ENCODE data around the gene NLRP6. TPM values are rescaled to one million over a fixed set of nuclear protein-coding genes. Genes with fewer than 3 reads are reported as not detected.
"Not testable (repeated sequence)": the region's sequence is repeated elsewhere in the genome, so short reads cannot be mapped to it uniquely, and the experiment has no call there.

NLRP6 gene
- total and polyA plus RNA-seq, 7 experiments from 2014 or later, result 5.4 to 24.7 (median 13.8) TPM

GRCh38 chr11:324156-324555, 45.9 kb downstream of the NLRP6 start:
- Histone ChIP-seq H3K27me3 (ENCODE audit: control insufficient read depth in 2 of 2, insufficient read depth in 2 of 2, low read length in 2 of 2) (no peaks in the 10 kb centered on the region), H3K4me3 (ENCODE audit: low read length) (no peak overlapping the region), H3K36me3 (ENCODE audit: control insufficient read depth in 2 of 3, insufficient read depth in 3 of 3, low read length in 3 of 3) (no peaks in the 10 kb centered on the region), H3K9me3 (ENCODE audit: control insufficient read depth in 2 of 3, low read length in 3 of 3) (no peaks in the 10 kb centered on the region), H3K27ac (ENCODE audit: low read depth, low read length) (peak overlapping the region; percentile 44), H3K4me1 (ENCODE audit: control insufficient read depth in 2 of 2, insufficient read depth in 2 of 2, low read length in 2 of 2) (peaks cover 20 to 40% of the 10 kb centered on the region in 2 donors)
- Mint-ChIP-seq H3K27ac (peak overlapping the region; percentile 65 to 94 (median 80)), H3K36me3 (peaks cover 0 to 10% (median 0%) of the 10 kb centered on the region in 5 donors), H3K9me3 (no peaks in the 10 kb centered on the region), H3K4me3 (peak overlapping the region in 7 of 10 donors; percentile 9 to 64 (median 49)), H3K4me1 (peaks cover 34 to 68% (median 58%) of the 10 kb centered on the region in 7 donors), H3K27me3 (no peaks in the 10 kb centered on the region)
- CTCF ChIA-PET, result interaction anchor here (0.7 to 1.3 kb wide), 5 partner anchors 12 to 73 kb away, joined by 3 read pairs; no protein-coding TSS in a partner anchor
- POLR2A ChIA-PET, result interaction anchor here (0.7 to 4.6 kb wide), 9 partner anchors 7 to 125 kb away, joined by 3 to 41 read pairs (median 4); no protein-coding TSS in a partner anchor
- ATAC-seq, result no peak
- no peak for DNase-seq
- intact Hi-C loops (cut with micrococcal nuclease), result no loop called here

GRCh38 chr11:324593-325517, 46.6 kb downstream of the NLRP6 start:
- CTCF ChIA-PET, result interaction anchor here (0.7 to 1.3 kb wide), 5 partner anchors 12 to 74 kb away, joined by 3 read pairs; no protein-coding TSS in a partner anchor
- H3K9me3 ChIP-seq (ENCODE audit: control insufficient read depth in 2 of 3, low read length in 3 of 3); H3K9me3 Mint-ChIP-seq; intact Hi-C loops (cut with micrococcal nuclease); H3K4me3 ChIP-seq (ENCODE audit: low read length); H3K36me3 Mint-ChIP-seq; H3K36me3 ChIP-seq (ENCODE audit: control insufficient read depth in 2 of 3, insufficient read depth in 3 of 3, low read length in 3 of 3); H3K27ac ChIP-seq (ENCODE audit: low read depth, low read length); H3K27me3 ChIP-seq (ENCODE audit: control insufficient read depth in 2 of 2, insufficient read depth in 2 of 2, low read length in 2 of 2); ATAC-seq; H3K27me3 Mint-ChIP-seq; DNase-seq: not testable (repeated sequence)
- Mint-ChIP-seq H3K27ac (peak overlapping the region; percentile 65 to 96 (median 80)), H3K4me1 (peaks cover 40 to 70% (median 60%) of the 10 kb centered on the region in 7 donors), H3K4me3 (peak overlapping the region; percentile 9 to 62 (median 49))
- POLR2A ChIA-PET, result interaction anchor here (0.7 to 4.6 kb wide), 10 partner anchors 8 to 125 kb away, joined by 3 to 41 read pairs (median 4); partner anchors contain the start of gene PTDSS2
- peaks cover 20 to 46% of the 10 kb centered on the region in 2 donors for H3K4me1 ChIP-seq (ENCODE audit: control insufficient read depth in 2 of 2, insufficient read depth in 2 of 2, low read length in 2 of 2)

- Histone ChIP-seq H3K27ac (ENCODE audit: low read depth, low read length) (peak overlapping the region; percentile 88), H3K4me1 (ENCODE audit: control insufficient read depth in 2 of 2, insufficient read depth in 2 of 2, low read length in 2 of 2) (peaks cover 30 to 57% of the 10 kb centered on the region in 2 donors), H3K4me3 (ENCODE audit: low read length) (peak overlapping the region; percentile 50), H3K27me3 (ENCODE audit: control insufficient read depth in 2 of 2, insufficient read depth in 2 of 2, low read length in 2 of 2) (no peaks in the 10 kb centered on the region), H3K9me3 (ENCODE audit: control insufficient read depth in 2 of 3, low read length in 3 of 3) (no peaks in the 10 kb centered on the region), H3K36me3 (ENCODE audit: control insufficient read depth in 2 of 3, insufficient read depth in 3 of 3, low read length in 3 of 3) (no peaks in the 10 kb centered on the region)
- Mint-ChIP-seq H3K9me3 (no peaks in the 10 kb centered on the region), H3K4me1 (peaks cover 43 to 71% (median 63%) of the 10 kb centered on the region in 7 donors), H3K4me3 (peak overlapping the region; percentile 59 to 85 (median 78)), H3K36me3 (peaks cover 0 to 5% (median 0%) of the 10 kb centered on the region in 5 donors), H3K27ac (peak overlapping the region; percentile 84 to 97 (median 94)), H3K27me3 (no peaks in the 10 kb centered on the region)
- DNase-seq, result no peak
- no peak for ATAC-seq
- ChIA-PET POLR2A (interaction anchor here (0.7 to 5.2 kb wide), 9 partner anchors 9 to 124 kb away, joined by 3 to 41 read pairs (median 6); partner anchors contain the start of gene PTDSS2), CTCF (no interaction called here)
- intact Hi-C loops (cut with micrococcal nuclease), result loop anchor here in 1 of 2 donors (2.0 kb wide), 1 partner anchor 29 kb away; no protein-coding TSS in a partner anchor
These were observed 47.8 kb downstream of the NLRP6 start for GRCh38 chr11:325796-326591.

GRCh38 chr11:326592-326841, 48.3 kb downstream of the NLRP6 start:
- Mint-ChIP-seq H3K27ac (peak overlapping the region; percentile 84 to 97 (median 94)), H3K36me3 (peaks cover 0 to 7% (median 0%) of the 10 kb centered on the region in 5 donors), H3K9me3 (no peaks in the 10 kb centered on the region), H3K27me3 (no peaks in the 10 kb centered on the region), H3K4me3 (peak overlapping the region; percentile 59 to 85 (median 78)), H3K4me1 (peaks cover 48 to 75% (median 69%) of the 10 kb centered on the region in 7 donors)
- ChIA-PET CTCF (no interaction called here), POLR2A (interaction anchor here (1.2 to 5.2 kb wide), 8 partner anchors 10 to 29 kb away, joined by 4 to 41 read pairs (median 6); no protein-coding TSS in a partner anchor)
- Histone ChIP-seq H3K9me3 (ENCODE audit: control insufficient read depth in 2 of 3, low read length in 3 of 3) (no peaks in the 10 kb centered on the region), H3K27me3 (ENCODE audit: control insufficient read depth in 2 of 2, insufficient read depth in 2 of 2, low read length in 2 of 2) (no peaks in the 10 kb centered on the region), H3K4me1 (ENCODE audit: control insufficient read depth in 2 of 2, insufficient read depth in 2 of 2, low read length in 2 of 2) (peaks cover 35 to 62% of the 10 kb centered on the region in 2 donors), H3K27ac (ENCODE audit: low read depth, low read length) (peak overlapping the region; percentile 88), H3K4me3 (ENCODE audit: low read length) (peak overlapping the region; percentile 50), H3K36me3 (ENCODE audit: control insufficient read depth in 2 of 3, insufficient read depth in 3 of 3, low read length in 3 of 3) (no peaks in the 10 kb centered on the region)
- ATAC-seq (peak; percentile 12), DNase-seq (no peak)
- intact Hi-C loops (cut with micrococcal nuclease), result loop anchor here in 1 of 2 donors (2.0 kb wide), 1 partner anchor 28 kb away; no protein-coding TSS in a partner anchor

GRCh38 chr11:326842-327580, 48.8 kb downstream of the NLRP6 start:
- peak overlapping the region; percentile 84 to 97 (median 94) for H3K27ac Mint-ChIP-seq
- H3K9me3 Mint-ChIP-seq, result no peaks in the 10 kb centered on the region
- ChIA-PET POLR2A (interaction anchor here (0.7 to 5.2 kb wide), 11 partner anchors 9 to 122 kb away, joined by 3 to 41 read pairs (median 5); partner anchors contain the start of gene RIC8A), CTCF (interaction anchor here (0.6 to 1.2 kb wide), 3 partner anchors 34 to 121 kb away, joined by 3 read pairs; partner anchors contain the start of gene SIGIRR)
- Histone ChIP-seq H3K9me3 (ENCODE audit: control insufficient read depth in 2 of 3, low read length in 3 of 3) (no peaks in the 10 kb centered on the region), H3K36me3 (ENCODE audit: control insufficient read depth in 2 of 3, insufficient read depth in 3 of 3, low read length in 3 of 3) (no peaks in the 10 kb centered on the region), H3K4me1 (ENCODE audit: control insufficient read depth in 2 of 2, insufficient read depth in 2 of 2, low read length in 2 of 2) (peaks cover 40 to 67% of the 10 kb centered on the region in 2 donors), H3K4me3 (ENCODE audit: low read length) (peak overlapping the region; percentile 50), H3K27me3 (ENCODE audit: control insufficient read depth in 2 of 2, insufficient read depth in 2 of 2, low read length in 2 of 2) (no peaks in the 10 kb centered on the region), H3K27ac (ENCODE audit: low read depth, low read length) (peak overlapping the region; percentile 88)
- peak in 8 of 9 donors; percentile 54 to 79 (median 64) for DNase-seq
- peaks cover 0 to 7% (median 0%) of the 10 kb centered on the region in 5 donors for H3K36me3 Mint-ChIP-seq
- ATAC-seq, result peak; percentile 81
- peaks cover 48 to 80% (median 72%) of the 10 kb centered on the region in 7 donors for H3K4me1 Mint-ChIP-seq
- H3K27me3 Mint-ChIP-seq, result no peaks in the 10 kb centered on the region
- intact Hi-C loops (cut with micrococcal nuclease), result loop anchor here in 1 of 2 donors (2.0 kb wide), 1 partner anchor 28 kb away; no protein-coding TSS in a partner anchor
- H3K4me3 Mint-ChIP-seq, result peak overlapping the region; percentile 66 to 85 (median 78)
